ENCODE results near the gene MADD. TPM values are rescaled to one million over a fixed set of nuclear protein-coding genes. Genes with fewer than 3 reads are reported as not detected.

The MADD gene
- total and polyA plus RNA-seq, 4 donors: 13.8 to 58.0 (median 31.9) TPM

DNA sequence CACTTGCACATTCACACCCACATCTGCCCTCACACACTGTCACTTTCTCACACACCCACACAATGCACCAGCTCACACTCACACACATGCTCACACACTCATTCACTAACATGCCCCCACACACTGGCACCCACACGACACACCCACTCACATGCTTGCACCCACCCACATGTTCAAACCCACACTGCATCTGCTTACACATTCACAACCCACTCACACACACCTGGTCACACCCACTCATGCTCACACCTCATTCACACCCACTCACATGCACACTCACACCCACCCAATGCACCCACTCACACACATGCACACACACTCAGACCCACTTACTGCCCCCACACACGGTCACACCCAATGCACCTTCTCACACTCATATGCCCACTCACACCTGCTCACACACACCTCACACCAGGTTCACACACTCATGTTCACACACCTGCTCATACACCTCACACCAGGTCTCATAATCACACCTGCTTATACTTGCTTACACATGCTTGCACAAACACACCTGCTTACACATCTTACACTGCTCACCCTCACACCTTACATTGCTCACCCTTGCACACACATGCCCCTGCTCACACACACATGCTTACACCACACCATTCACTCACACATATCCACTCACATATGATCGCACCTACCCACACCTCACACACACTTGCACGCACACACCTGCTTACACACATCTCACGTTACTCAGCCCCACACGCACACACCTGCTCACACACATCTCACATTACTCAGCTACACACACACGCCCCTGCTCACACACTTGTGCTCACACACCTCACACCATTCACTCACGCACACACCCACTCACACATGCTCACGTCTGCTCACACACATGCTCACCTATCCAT is 86.4 kb downstream of the MADD start:
- 91 to 93% methylated on average over 9 of the region's 9 CpGs for WGBS, 2 donors

GRCh38 chr11:47356998-47357329 is 87.0 kb downstream of the MADD start:
- intact Hi-C loops (cut with DNase I): loop anchor here (5.0 to 10.0 kb wide), 5 partner anchors 102 to 472 kb away; partner anchors contain the start of genes ARFGAP2 (in 1 of the 2) and NR1H3 (in 1 of the 2)
- DNase-seq (no peak), ATAC-seq (ENCODE audit: low FRiP score) (no peak)
- no peaks in the 10 kb centered on the region for H3K4me1 ChIP-seq (ENCODE audit: control insufficient read depth in 1 of 2, insufficient read depth in 2 of 2, low read length in 2 of 2)
- H3K27me3 ChIP-seq (ENCODE audit: control insufficient read depth in 1 of 2, insufficient read depth in 2 of 2, low read length in 1 of 2): no peaks in the 10 kb centered on the region
- H3K4me3 ChIP-seq (ENCODE audit: low read length in 2 of 2): no peak overlapping the region
- 93 to 94% methylated on average over 1 of the region's 1 CpG for WGBS, 2 donors
- H3K36me3 ChIP-seq (ENCODE audit: control insufficient read depth in 1 of 2, insufficient read depth in 2 of 2, low read length in 1 of 2): no peaks in the 10 kb centered on the region
- no peak overlapping the region for H3K27ac ChIP-seq (ENCODE audit: low read depth in 1 of 2, low read length in 2 of 2)
- H3K9me3 ChIP-seq (ENCODE audit: control insufficient read depth, low read length): no peaks in the 10 kb centered on the region

More for the DNA sequence above, 86.4 kb downstream of the MADD start:
- DNase-seq (peak in 1 of 2 donors; percentile 32), ATAC-seq (ENCODE audit: low FRiP score) (no peak)
- intact Hi-C loops (cut with DNase I): loop anchor here (5.0 to 10.0 kb wide), 5 partner anchors 102 to 472 kb away; partner anchors contain the start of genes ARFGAP2 (in 1 of the 2) and NR1H3 (in 1 of the 2)
- no peaks in the 10 kb centered on the region for H3K27me3 ChIP-seq (ENCODE audit: control insufficient read depth in 1 of 2, insufficient read depth in 2 of 2, low read length in 1 of 2)
- no peak overlapping the region for H3K4me3 ChIP-seq (ENCODE audit: low read length in 2 of 2)
- no peaks in the 10 kb centered on the region for H3K9me3 ChIP-seq (ENCODE audit: control insufficient read depth, low read length)
- H3K4me1 ChIP-seq (ENCODE audit: control insufficient read depth in 1 of 2, insufficient read depth in 2 of 2, low read length in 2 of 2): no peaks in the 10 kb centered on the region
- no peak overlapping the region for H3K27ac ChIP-seq (ENCODE audit: low read depth in 1 of 2, low read length in 2 of 2)
- H3K36me3 ChIP-seq (ENCODE audit: control insufficient read depth in 1 of 2, insufficient read depth in 2 of 2, low read length in 1 of 2): no peaks in the 10 kb centered on the region

- WGBS, 2 donors: 86 to 92% methylated on average over 6 of the region's 6 CpGs
- DNase-seq: peak in 1 of 2 donors; percentile 44
- H3K27me3 ChIP-seq (ENCODE audit: control insufficient read depth in 1 of 2, insufficient read depth in 2 of 2, low read length in 1 of 2): no peaks in the 10 kb centered on the region
- H3K27ac ChIP-seq (ENCODE audit: low read depth in 1 of 2, low read length in 2 of 2): no peak overlapping the region
- H3K36me3 ChIP-seq (ENCODE audit: control insufficient read depth in 1 of 2, insufficient read depth in 2 of 2, low read length in 1 of 2): no peaks in the 10 kb centered on the region
- no peaks in the 10 kb centered on the region for H3K9me3 ChIP-seq (ENCODE audit: control insufficient read depth, low read length)
- ATAC-seq (ENCODE audit: low FRiP score): no peak
- H3K4me3 ChIP-seq (ENCODE audit: low read length in 2 of 2): no peak overlapping the region
- intact Hi-C loops (cut with DNase I): loop anchor here (5.0 to 10.0 kb wide), 5 partner anchors 103 to 473 kb away; partner anchors contain the start of genes ARFGAP2 (in 1 of the 2) and NR1H3 (in 1 of the 2)
- H3K4me1 ChIP-seq (ENCODE audit: control insufficient read depth in 1 of 2, insufficient read depth in 2 of 2, low read length in 2 of 2): no peaks in the 10 kb centered on the region
These were observed 88.2 kb downstream of the MADD start for GRCh38 chr11:47357985-47358730.

- no peak for ATAC-seq (ENCODE audit: low FRiP score)
- no peaks in the 10 kb centered on the region for H3K27me3 ChIP-seq (ENCODE audit: control insufficient read depth in 1 of 2, insufficient read depth in 2 of 2, low read length in 1 of 2)
- H3K4me3 ChIP-seq (ENCODE audit: low read length in 2 of 2): no peak overlapping the region
- 80 to 86% methylated on average over 14 of the region's 14 CpGs for WGBS, 2 donors
- H3K9me3 ChIP-seq (ENCODE audit: control insufficient read depth, low read length): no peaks in the 10 kb centered on the region
- H3K4me1 ChIP-seq (ENCODE audit: control insufficient read depth in 1 of 2, insufficient read depth in 2 of 2, low read length in 2 of 2): no peaks in the 10 kb centered on the region
- no peaks in the 10 kb centered on the region for H3K36me3 ChIP-seq (ENCODE audit: control insufficient read depth in 1 of 2, insufficient read depth in 2 of 2, low read length in 1 of 2)
- intact Hi-C loops (cut with DNase I): loop anchor here (5.0 to 10.0 kb wide), 5 partner anchors 104 to 474 kb away; partner anchors contain the start of genes ARFGAP2 (in 1 of the 2) and NR1H3 (in 1 of the 2)
- H3K27ac ChIP-seq (ENCODE audit: low read depth in 1 of 2, low read length in 2 of 2): no peak overlapping the region
- no peak for DNase-seq
These were observed 88.8 kb downstream of the MADD start for GRCh38 chr11:47358731-47359051.

GRCh38 chr11:47359162-47359561 is 89.2 kb downstream of the MADD start:
- ATAC-seq (ENCODE audit: low FRiP score) (no peak), DNase-seq (peak in 1 of 2 donors; percentile 27)
- Histone ChIP-seq H3K9me3 (ENCODE audit: control insufficient read depth, low read length) (no peaks in the 10 kb centered on the region), H3K4me3 (ENCODE audit: low read length in 2 of 2) (no peak overlapping the region), H3K27me3 (ENCODE audit: control insufficient read depth in 1 of 2, insufficient read depth in 2 of 2, low read length in 1 of 2) (no peaks in the 10 kb centered on the region), H3K36me3 (ENCODE audit: control insufficient read depth in 1 of 2, insufficient read depth in 2 of 2, low read length in 1 of 2) (no peaks in the 10 kb centered on the region), H3K27ac (ENCODE audit: low read depth in 1 of 2, low read length in 2 of 2) (no peak overlapping the region), H3K4me1 (ENCODE audit: control insufficient read depth in 1 of 2, insufficient read depth in 2 of 2, low read length in 2 of 2) (no peaks in the 10 kb centered on the region)
- intact Hi-C loops (cut with DNase I): loop anchor here (5.0 to 10.0 kb wide), 5 partner anchors 104 to 474 kb away; partner anchors contain the start of genes ARFGAP2 (in 1 of the 2) and NR1H3 (in 1 of the 2)
- WGBS, 2 donors: 80 to 81% methylated on average over 7 of the region's 7 CpGs

- peak in 1 of 2 donors; percentile 64 for DNase-seq
- ATAC-seq (ENCODE audit: low FRiP score): no peak
- intact Hi-C loops (cut with DNase I): loop anchor here (5.0 to 10.0 kb wide), 5 partner anchors 105 to 475 kb away; partner anchors contain the start of genes ARFGAP2 (in 1 of the 2) and NR1H3 (in 1 of the 2)
These were observed 89.7 kb downstream of the MADD start for GRCh38 chr11:47359586-47359985.

DNA sequence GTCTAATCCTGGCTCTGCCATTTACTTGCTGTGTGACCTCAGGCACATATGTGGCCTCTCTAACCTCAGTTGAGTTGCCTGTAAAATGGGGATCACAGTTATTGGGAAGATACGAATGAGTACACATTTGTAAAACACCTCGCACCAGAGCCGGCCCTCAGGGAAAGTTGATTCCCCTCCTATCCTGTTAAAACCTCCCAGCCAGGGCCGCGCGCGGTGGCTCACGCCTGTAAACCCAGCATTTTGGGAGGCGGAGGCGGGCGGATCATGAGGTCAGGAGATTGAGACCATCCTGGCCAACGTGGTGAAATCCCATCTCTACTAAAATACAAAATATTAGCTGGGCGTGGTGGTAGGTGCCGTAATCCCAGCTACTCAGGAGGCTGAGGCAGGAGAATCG is 90.4 kb downstream of the MADD start:
- Histone ChIP-seq H3K36me3 (ENCODE audit: control insufficient read depth in 1 of 2, insufficient read depth in 2 of 2, low read length in 1 of 2) (no peaks in the 10 kb centered on the region), H3K27ac (ENCODE audit: low read depth in 1 of 2, low read length in 2 of 2) (no peak overlapping the region), H3K4me1 (ENCODE audit: control insufficient read depth in 1 of 2, insufficient read depth in 2 of 2, low read length in 2 of 2) (no peaks in the 10 kb centered on the region), H3K27me3 (ENCODE audit: control insufficient read depth in 1 of 2, insufficient read depth in 2 of 2, low read length in 1 of 2) (no peaks in the 10 kb centered on the region), H3K4me3 (ENCODE audit: low read length in 2 of 2) (no peak overlapping the region), H3K9me3 (ENCODE audit: control insufficient read depth, low read length) (no peaks in the 10 kb centered on the region)
- WGBS, 2 donors: 95 to 97% methylated on average over 15 of the region's 15 CpGs
- ATAC-seq (ENCODE audit: low FRiP score) (no peak), DNase-seq (peak in 1 of 2 donors; percentile 44)
- intact Hi-C loops (cut with DNase I): no loop called here

More at GRCh38 chr11:47359586-47359985, 89.7 kb downstream of the MADD start:
- Histone ChIP-seq H3K27ac (ENCODE audit: low read depth in 1 of 2, low read length in 2 of 2) (no peak overlapping the region), H3K4me3 (ENCODE audit: low read length in 2 of 2) (no peak overlapping the region), H3K4me1 (ENCODE audit: control insufficient read depth in 1 of 2, insufficient read depth in 2 of 2, low read length in 2 of 2) (no peaks in the 10 kb centered on the region), H3K27me3 (ENCODE audit: control insufficient read depth in 1 of 2, insufficient read depth in 2 of 2, low read length in 1 of 2) (no peaks in the 10 kb centered on the region), H3K36me3 (ENCODE audit: control insufficient read depth in 1 of 2, insufficient read depth in 2 of 2, low read length in 1 of 2) (no peaks in the 10 kb centered on the region), H3K9me3 (ENCODE audit: control insufficient read depth, low read length) (no peaks in the 10 kb centered on the region)
- WGBS, 2 donors: 81 to 82% methylated on average over 17 of the region's 17 CpGs

- Histone ChIP-seq H3K36me3 (ENCODE audit: control insufficient read depth in 1 of 2, insufficient read depth in 2 of 2, low read length in 1 of 2) (no peaks in the 10 kb centered on the region), H3K27me3 (ENCODE audit: control insufficient read depth in 1 of 2, insufficient read depth in 2 of 2, low read length in 1 of 2) (no peaks in the 10 kb centered on the region), H3K9me3 (ENCODE audit: control insufficient read depth, low read length) (no peaks in the 10 kb centered on the region), H3K4me3 (ENCODE audit: low read length in 2 of 2) (no peak overlapping the region), H3K4me1 (ENCODE audit: control insufficient read depth in 1 of 2, insufficient read depth in 2 of 2, low read length in 2 of 2) (no peaks in the 10 kb centered on the region), H3K27ac (ENCODE audit: low read depth in 1 of 2, low read length in 2 of 2) (no peak overlapping the region)
- DNase-seq: no peak
- ATAC-seq (ENCODE audit: low FRiP score): no peak
- intact Hi-C loops (cut with DNase I): no loop called here
- WGBS, 2 donors: 82 to 85% methylated on average over 13 of the region's 13 CpGs
These were observed 91.5 kb downstream of the MADD start for GRCh38 chr11:47361419-47361818.

Data from aorta (tissue), 5 donors.